ENCODE results near the gene HMOX2.

DNA sequence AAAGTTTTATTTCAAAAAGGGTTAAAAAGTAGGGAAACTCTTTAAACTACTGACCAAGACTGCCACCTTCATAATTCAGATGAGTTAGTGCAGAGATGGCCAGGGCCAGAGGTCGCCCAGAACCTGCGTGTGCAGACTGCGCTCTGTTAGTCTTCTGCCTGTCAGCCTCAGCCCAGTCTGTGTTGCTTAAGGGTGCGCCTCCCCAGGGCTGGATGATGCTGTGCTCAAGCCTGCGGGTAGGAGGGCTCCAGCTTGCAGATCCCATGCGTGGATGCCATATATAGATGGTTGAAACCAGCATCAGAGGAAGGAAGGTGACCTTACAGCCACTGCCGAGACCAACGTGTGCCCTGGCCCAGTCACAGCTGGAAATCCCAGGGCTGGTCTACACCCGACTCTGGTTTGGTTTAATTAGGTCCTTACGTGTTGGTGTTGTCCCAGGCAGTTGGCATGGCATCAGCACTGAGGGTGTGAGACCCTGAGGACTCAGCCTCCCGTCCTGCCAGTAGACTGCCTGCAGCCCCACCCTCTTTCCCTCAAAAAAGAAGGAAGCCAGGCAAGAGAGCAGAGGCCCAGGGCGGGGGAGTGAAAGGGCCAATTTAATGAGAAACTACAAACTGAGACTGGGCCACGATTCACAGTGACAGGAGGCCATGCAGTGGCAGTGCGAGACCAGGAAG is 34.7 kb downstream of the HMOX2 start:
- TF ChIP-seq POLR2A (IDR thresholded peaks at IDR 0.05; ENCODE audit: low read depth, low read length): no peak
- TF ChIP-seq TAF1 (IDR thresholded peaks at IDR 0.05; ENCODE audit: low read depth, low read length): no peak
- TF ChIP-seq POLR2AphosphoS5 (IDR thresholded peaks at IDR 0.05; ENCODE audit: low read depth, low read length): no peak
- no peak for TF ChIP-seq SPI1 (IDR thresholded peaks at IDR 0.05; ENCODE audit: low read depth, low read length)
- no peak for TF ChIP-seq PAX5 (IDR thresholded peaks at IDR 0.05; ENCODE audit: insufficient read depth, low read length, severe bottlenecking)
- TF ChIP-seq POU2F2 (IDR thresholded peaks at IDR 0.05; ENCODE audit: low read depth, low read length): no peak
